Measurements from ENCODE around the gene GALNT18.

- TF ChIP-seq CTCF (conservative IDR thresholded peaks at IDR 0.05) (no peak), ZFX (IDR thresholded peaks at IDR 0.05) (no peak)
Measured at GRCh38 chr11:11345099-11345498, 276.7 kb downstream of the GALNT18 start.
